HepG2 (cell line): ENCODE measurements around the gene TCF3. TPM values are rescaled to one million over a fixed set of nuclear protein-coding genes. Genes with fewer than 3 reads are reported as not detected.

Source experiments
- CBX1 ChIP-seq: IDR thresholded peaks from one replicate; pipeline ENCODE4 v1.6.1; 2016; ENCODE audit warnings: antibody characterized with exemption, low read depth
- CBX2 ChIP-seq, 2 experiments: fragments of 200-600 bp in 1 of 2; sonication (generic); formaldehyde crosslinking in 1 of 2; IDR thresholded peaks; 2 replicates each; pipeline versions ENCODE4 v1.7.0 to v1.8.1; 2018 to 2022; ENCODE audit warnings: low read depth in 2 of 2, low read length in 1 of 2, mild to moderate bottlenecking in 1 of 2, missing genetic modification reagents in 1 of 2
- CCAR2 ChIP-seq: fragments of 200-400 bp; formaldehyde crosslinking; optimal IDR thresholded peaks from 2 replicates; pipeline ENCODE3; 2018; ENCODE audit warnings: low read depth, mild to moderate bottlenecking, low read length, moderate library complexity
- CEBPG ChIP-seq: IDR thresholded peaks from 2 replicates; pipeline ENCODE4 v1.6.1; 2016
- GLI4 ChIP-seq: sonication (generic); formaldehyde crosslinking; IDR thresholded peaks from 2 replicates; pipeline ENCODE4 v1.5.1; 2020; ENCODE audit warnings: missing genetic modification reagents, mild to moderate bottlenecking, moderate library complexity, borderline replicate concordance
- HNRNPUL1 ChIP-seq: fragments of 200-400 bp; formaldehyde crosslinking; IDR thresholded peaks from 2 replicates; pipeline ENCODE4 v1.6.1; 2017; ENCODE audit warnings: low read depth, mild to moderate bottlenecking, low read length, moderate library complexity
- MED1 ChIP-seq: sonication (generic); formaldehyde crosslinking; IDR thresholded peaks from 2 replicates; pipeline ENCODE4 v1.4.0; 2020; ENCODE audit warnings: missing genetic modification reagents
- NR0B2 ChIP-seq: sonication (generic); formaldehyde crosslinking; IDR thresholded peaks from 2 replicates; pipeline ENCODE4 v1.4.0; 2020; ENCODE audit warnings: mild to moderate bottlenecking, missing genetic modification reagents
- SNAPC2 ChIP-seq: sonication (generic); formaldehyde crosslinking; IDR thresholded peaks from 2 replicates; pipeline ENCODE4 v1.8.1; 2022; ENCODE audit warnings: mild to moderate bottlenecking, missing genetic modification reagents
- SRSF1 ChIP-seq: fragments of 200-400 bp; formaldehyde crosslinking; optimal IDR thresholded peaks from 2 replicates; pipeline ENCODE3; 2017; ENCODE audit warnings: mild to moderate bottlenecking, low read depth, low read length, moderate library complexity
- TERF1 ChIP-seq: sonication (generic); formaldehyde crosslinking; IDR thresholded peaks from 2 replicates; pipeline ENCODE4 v1.8.0; 2022; ENCODE audit warnings: mild to moderate bottlenecking, missing genetic modification reagents, moderate library complexity
- ZIK1 ChIP-seq: sonication (generic); formaldehyde crosslinking; IDR thresholded peaks from 2 replicates; pipeline ENCODE4 v1.5.0; 2020; ENCODE audit warnings: mild to moderate bottlenecking, low read depth, missing genetic modification reagents, borderline replicate concordance
- ZNF12 ChIP-seq: sonication (generic); formaldehyde crosslinking; IDR thresholded peaks from 2 replicates; pipeline ENCODE4 v1.5.0; 2020; ENCODE audit warnings: missing genetic modification reagents
- ZNF44 ChIP-seq: sonication (generic); formaldehyde crosslinking; IDR thresholded peaks from 2 replicates; pipeline ENCODE4 v1.5.1; 2020; ENCODE audit warnings: mild to moderate bottlenecking, missing genetic modification reagents
- ZNF569 ChIP-seq: sonication (generic); formaldehyde crosslinking; IDR thresholded peaks from 2 replicates; pipeline ENCODE4 v1.5.0; 2020; ENCODE audit warnings: mild to moderate bottlenecking, missing genetic modification reagents, moderate library complexity, borderline replicate concordance
- ZNF660 ChIP-seq: sonication (generic); formaldehyde crosslinking; IDR thresholded peaks from 2 replicates; pipeline ENCODE4 v1.5.1; 2020; ENCODE audit warnings: mild to moderate bottlenecking, low read depth, missing genetic modification reagents, borderline replicate concordance
- ZNF713 ChIP-seq: sonication (generic); formaldehyde crosslinking; IDR thresholded peaks from 2 replicates; pipeline ENCODE4 v1.4.0; 2020; ENCODE audit warnings: mild to moderate bottlenecking, missing genetic modification reagents
- polyA plus RNA-seq, 8 experiments: library from polyadenylated mRNA; depleted of rRNA in 3 of 8; stranded (reverse) in 7 of 8; unstranded in 1 of 8; fragments of >200 nt; fragmentation: Illumina TruSeq in 4 of 8; extraction: Trizol in 4 of 8; gene quantifications; 2 replicates each; pipeline versions ENCODE4 v1.2.1 to v1.2.3, GENCODE V29; 2011 to 2016; ENCODE audit warnings: low read depth in 4 of 8, missing spikeins in 1 of 8, mixed read lengths in 1 of 8; ENCODE audit not compliant: insufficient read depth in 1 of 8
- total RNA-seq, 5 experiments: library from RNA; depleted of rRNA; stranded (reverse); fragments of >200 nt; fragmentation: Illumina TruSeq; extraction: Trizol; gene quantifications; 2 replicates each; pipeline ENCODE4 v1.2.3, GENCODE V29; 2016; ENCODE audit warnings: low read depth in 1 of 5
- TF ChIP-seq, protein P1 (sequence below): sonication (generic); formaldehyde crosslinking; conservative IDR thresholded peaks from 2 replicates; pipeline ENCODE4 v1.8.0; 2022; ENCODE audit warnings: missing genetic modification reagents
- TF ChIP-seq, protein P2 (sequence below): sonication (generic); formaldehyde crosslinking; IDR thresholded peaks from 2 replicates; pipeline ENCODE4 v1.5.1; 2020; ENCODE audit warnings: mild to moderate bottlenecking, missing genetic modification reagents

Gene TCF3
- total and polyA plus RNA-seq, 2 of the 13 experiments (the other 11 are each of a cell fraction or from before 2014, with no cell fraction given): 51.4 to 53.2 TPM

DNA sequence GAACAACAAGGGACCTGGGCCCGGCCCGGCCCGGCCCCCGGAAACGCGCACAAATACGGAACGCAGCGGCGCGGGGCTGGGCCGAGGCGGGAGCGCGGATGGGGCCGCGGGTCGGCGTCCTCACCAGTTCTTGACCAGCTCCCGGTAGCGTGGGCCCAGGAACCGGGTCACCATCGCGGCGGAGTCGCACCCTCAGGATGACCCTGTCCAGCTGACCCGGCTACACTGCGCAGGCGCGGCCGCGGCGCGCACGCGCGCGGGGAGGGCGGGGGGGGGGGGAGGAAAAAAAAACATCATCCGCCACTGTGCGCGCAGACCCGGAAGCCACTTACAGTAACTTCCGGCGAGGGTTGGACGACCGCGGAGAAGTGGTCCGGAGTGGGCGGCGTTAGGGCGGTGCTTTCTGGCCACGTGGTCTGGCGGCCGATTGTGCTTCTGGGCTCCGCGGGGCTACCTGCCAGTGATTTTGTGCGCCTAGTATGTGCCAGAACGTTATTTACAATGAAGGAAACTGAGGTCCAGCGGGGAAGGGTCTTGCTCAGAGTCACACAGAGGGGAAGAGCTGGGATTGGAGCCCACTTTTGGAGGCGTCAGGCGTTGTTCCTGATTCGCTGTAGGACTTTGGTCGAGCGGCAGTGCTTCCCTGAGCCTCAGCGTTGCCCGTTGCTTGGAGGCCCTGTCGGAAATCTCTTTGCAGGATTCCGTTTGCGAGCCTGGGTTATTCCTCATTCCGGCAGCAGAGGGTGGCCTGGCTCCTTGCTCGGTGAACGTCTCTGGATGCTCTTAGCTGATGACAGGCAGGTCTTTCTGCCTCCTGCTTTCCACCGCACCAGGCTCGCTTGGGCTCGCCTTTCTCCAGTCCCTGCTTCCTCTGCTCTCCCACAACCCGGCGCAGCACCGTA, 46.9 kb downstream of the TCF3 start, which contains the start of gene UQCR11 (continued):
- TF ChIP-seq HNRNPUL1 (no peak), CBX2 (IDR thresholded peaks at IDR 0.05; ENCODE audit: low read depth, low read length) (no peak), CBX2 (CRISPR knock-in tag; IDR thresholded peaks at IDR 0.05; ENCODE audit: low read depth) (no peak), ZNF713 (CRISPR knock-in tag) (no peak), ZNF44 (CRISPR knock-in tag) (no peak; the same call in 1 of the 2 replicates), CBX1 (no peak), SRSF1 (no peak), CCAR2 (no peak), ZIK1 (CRISPR knock-in tag) (no peak), MED1 (peak; percentile 40), ZNF569 (CRISPR knock-in tag) (no peak), SNAPC2 (peak; percentile 35; the same call in 1 of the 2 replicates), ZNF12 (no peak), ZNF660 (no peak), CEBPG (CRISPR knock-in tag) (no peak), NR0B2 (CRISPR knock-in tag) (no peak), GLI4 (CRISPR knock-in tag) (no peak), TERF1 (CRISPR knock-in tag) (no peak)
- TF ChIP-seq, protein P1, sequence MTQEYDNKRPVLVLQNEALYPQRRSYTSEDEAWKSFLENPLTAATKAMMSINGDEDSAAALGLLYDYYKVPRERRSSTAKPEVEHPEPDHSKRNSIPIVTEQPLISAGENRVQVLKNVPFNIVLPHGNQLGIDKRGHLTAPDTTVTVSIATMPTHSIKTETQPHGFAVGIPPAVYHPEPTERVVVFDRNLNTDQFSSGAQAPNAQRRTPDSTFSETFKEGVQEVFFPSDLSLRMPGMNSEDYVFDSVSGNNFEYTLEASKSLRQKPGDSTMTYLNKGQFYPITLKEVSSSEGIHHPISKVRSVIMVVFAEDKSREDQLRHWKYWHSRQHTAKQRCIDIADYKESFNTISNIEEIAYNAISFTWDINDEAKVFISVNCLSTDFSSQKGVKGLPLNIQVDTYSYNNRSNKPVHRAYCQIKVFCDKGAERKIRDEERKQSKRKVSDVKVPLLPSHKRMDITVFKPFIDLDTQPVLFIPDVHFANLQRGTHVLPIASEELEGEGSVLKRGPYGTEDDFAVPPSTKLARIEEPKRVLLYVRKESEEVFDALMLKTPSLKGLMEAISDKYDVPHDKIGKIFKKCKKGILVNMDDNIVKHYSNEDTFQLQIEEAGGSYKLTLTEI: no peak
- TF ChIP-seq, protein P2, sequence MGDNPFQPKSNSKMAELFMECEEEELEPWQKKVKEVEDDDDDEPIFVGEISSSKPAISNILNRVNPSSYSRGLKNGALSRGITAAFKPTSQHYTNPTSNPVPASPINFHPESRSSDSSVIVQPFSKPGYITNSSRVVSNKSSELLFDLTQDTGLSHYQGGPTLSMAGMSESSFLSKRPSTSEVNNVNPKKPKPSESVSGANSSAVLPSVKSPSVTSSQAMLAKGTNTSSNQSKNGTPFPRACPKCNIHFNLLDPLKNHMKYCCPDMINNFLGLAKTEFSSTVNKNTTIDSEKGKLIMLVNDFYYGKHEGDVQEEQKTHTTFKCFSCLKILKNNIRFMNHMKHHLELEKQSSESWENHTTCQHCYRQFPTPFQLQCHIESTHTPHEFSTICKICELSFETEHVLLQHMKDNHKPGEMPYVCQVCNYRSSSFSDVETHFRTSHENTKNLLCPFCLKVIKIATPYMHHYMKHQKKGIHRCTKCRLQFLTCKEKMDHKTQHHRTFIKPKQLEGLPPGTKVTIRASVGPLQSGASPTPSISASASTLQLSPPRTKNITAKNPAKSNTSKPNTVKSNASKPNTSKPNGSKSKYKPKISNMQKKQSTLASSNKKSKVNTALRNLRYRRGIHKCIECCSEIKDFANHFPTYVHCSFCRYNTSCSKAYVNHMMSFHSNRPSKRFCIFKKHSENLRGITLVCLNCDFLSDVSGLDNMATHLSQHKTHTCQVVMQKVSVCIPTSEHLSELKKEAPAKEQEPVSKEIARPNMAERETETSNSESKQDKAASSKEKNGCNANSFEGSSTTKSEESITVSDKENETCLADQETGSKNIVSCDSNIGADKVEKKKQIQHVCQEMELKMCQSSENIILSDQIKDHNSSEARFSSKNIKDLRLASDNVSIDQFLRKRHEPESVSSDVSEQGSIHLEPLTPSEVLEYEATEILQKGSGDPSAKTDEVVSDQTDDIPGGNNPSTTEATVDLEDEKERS: no peak
